ENCODE measurements around the gene MCEMP1. TPM values are rescaled to one million over a fixed set of nuclear protein-coding genes. Genes with fewer than 3 reads are reported as not detected.

The MCEMP1 gene
- total RNA-seq, 1 donor from 2014 or later: not detected

GRCh38 chr19:7709932-7710460, 33.1 kb downstream of the MCEMP1 start:
- peaks cover 79% of the 10 kb centered on the region for H3K4me1 Mint-ChIP-seq
- ATAC-seq (ENCODE audit: low read depth) (no peak), DNase-seq (no peak)
- ChIA-PET CTCF (interaction anchor here (1.3 kb wide), 1 partner anchor 29 kb away, joined by 3 read pairs; the partner anchor contains the start of gene TRAPPC5), POLR2A (interaction anchor here (0.6 to 1.7 kb wide), 4 partner anchors 9 to 49 kb away, joined by 3 to 4 read pairs (median 3); no protein-coding TSS in a partner anchor)
- no peak overlapping the region for H3K27ac Mint-ChIP-seq
- H3K27me3 Mint-ChIP-seq: no peaks in the 10 kb centered on the region
- peak overlapping the region; percentile 28 for H3K4me3 Mint-ChIP-seq
- no peak for TF ChIP-seq CTCF (IDR thresholded peaks at IDR 0.05)
- H3K36me3 Mint-ChIP-seq (ENCODE audit: low read depth): no peaks in the 10 kb centered on the region
- intact Hi-C loops (cut with micrococcal nuclease): no loop called here
- no peaks in the 10 kb centered on the region for H3K9me3 Mint-ChIP-seq

GRCh38 chr19:7710616-7711015, 33.7 kb downstream of the MCEMP1 start:
- H3K27ac Mint-ChIP-seq: peak overlapping the region; percentile 79
- no peak for TF ChIP-seq CTCF (IDR thresholded peaks at IDR 0.05)

GRCh38 chr19:7715671-7716070, 38.8 kb downstream of the MCEMP1 start:
- intact Hi-C loops (cut with micrococcal nuclease): loop anchor here (5.0 kb wide), 1 partner anchor 33 kb away; the partner anchor contains the start of gene TRAPPC5
- H3K9me3 Mint-ChIP-seq: no peaks in the 10 kb centered on the region
- H3K27ac Mint-ChIP-seq: peak overlapping the region; percentile 85
- no peak overlapping the region for H3K4me3 Mint-ChIP-seq
- H3K4me1 Mint-ChIP-seq: peaks cover 63% of the 10 kb centered on the region
- no peak for ATAC-seq (ENCODE audit: low read depth)
- POLR2A ChIA-PET: interaction anchor here (0.6 to 2.7 kb wide), 8 partner anchors 10 to 35 kb away, joined by 3 to 9 read pairs (median 4); partner anchors contain the start of genes FCER2 and TRAPPC5
- DNase-seq: no peak
- H3K36me3 Mint-ChIP-seq (ENCODE audit: low read depth): no peaks in the 10 kb centered on the region
- CTCF ChIA-PET: no interaction called here
- no peaks in the 10 kb centered on the region for H3K27me3 Mint-ChIP-seq
- TF ChIP-seq CTCF (IDR thresholded peaks at IDR 0.05): no peak

More at GRCh38 chr19:7710616-7711015, 33.7 kb downstream of the MCEMP1 start:
- no peaks in the 10 kb centered on the region for H3K27me3 Mint-ChIP-seq
- ChIA-PET CTCF (no interaction called here), POLR2A (interaction anchor here (0.7 to 1.6 kb wide), 5 partner anchors 9 to 40 kb away, joined by 3 to 11 read pairs (median 5); no protein-coding TSS in a partner anchor)
- H3K9me3 Mint-ChIP-seq: no peaks in the 10 kb centered on the region
- DNase-seq (no peak), ATAC-seq (ENCODE audit: low read depth) (no peak)
- intact Hi-C loops (cut with micrococcal nuclease): no loop called here
- peak overlapping the region; percentile 30 for H3K4me3 Mint-ChIP-seq
- H3K4me1 Mint-ChIP-seq: peaks cover 79% of the 10 kb centered on the region
- H3K36me3 Mint-ChIP-seq (ENCODE audit: low read depth): no peaks in the 10 kb centered on the region

- no peaks in the 10 kb centered on the region for H3K36me3 Mint-ChIP-seq (ENCODE audit: low read depth)
- no peaks in the 10 kb centered on the region for H3K27me3 Mint-ChIP-seq
- CTCF ChIA-PET: no interaction called here
- H3K4me3 Mint-ChIP-seq: no peak overlapping the region
- H3K9me3 Mint-ChIP-seq: no peaks in the 10 kb centered on the region
- H3K4me1 Mint-ChIP-seq: peaks cover 60% of the 10 kb centered on the region
- intact Hi-C loops (cut with micrococcal nuclease): loop anchor here (5.0 kb wide), 1 partner anchor 34 kb away; the partner anchor contains the start of gene TRAPPC5
- TF ChIP-seq CTCF (IDR thresholded peaks at IDR 0.05): no peak
- POLR2A ChIA-PET: interaction anchor here (1.4 to 1.7 kb wide), 2 partner anchors 27 to 36 kb away, joined by 4 to 5 read pairs; partner anchors contain the start of gene TRAPPC5
- ATAC-seq (ENCODE audit: low read depth) (no peak), DNase-seq (no peak)
- peak overlapping the region; percentile 18 for H3K27ac Mint-ChIP-seq
These were observed 39.9 kb downstream of the MCEMP1 start for GRCh38 chr19:7716762-7717161.

GRCh38 chr19:7718668-7719067, 41.8 kb downstream of the MCEMP1 start:
- no peaks in the 10 kb centered on the region for H3K36me3 Mint-ChIP-seq (ENCODE audit: low read depth)
- H3K27me3 Mint-ChIP-seq: no peaks in the 10 kb centered on the region
- no peaks in the 10 kb centered on the region for H3K9me3 Mint-ChIP-seq
- peak overlapping the region; percentile 65 for H3K4me3 Mint-ChIP-seq
- ChIA-PET CTCF (interaction anchor here (0.7 to 0.8 kb wide), 2 partner anchors 10 to 38 kb away, joined by 3 to 4 read pairs; partner anchors contain the start of gene TRAPPC5), POLR2A (interaction anchor here (0.6 to 1.3 kb wide), 7 partner anchors 10 to 490 kb away, joined by 4 to 7 read pairs (median 7); partner anchors contain the start of genes CERS4, FCER2 and TRAPPC5)
- intact Hi-C loops (cut with micrococcal nuclease): loop anchor here (2.0 to 5.0 kb wide), 2 partner anchors 14 to 36 kb away; partner anchors contain the start of gene TRAPPC5
- peaks cover 63% of the 10 kb centered on the region for H3K4me1 Mint-ChIP-seq
- H3K27ac Mint-ChIP-seq: peak overlapping the region; percentile 80
- DNase-seq (no peak), ATAC-seq (ENCODE audit: low read depth) (peak; percentile 69)
- no peak for TF ChIP-seq CTCF (IDR thresholded peaks at IDR 0.05)
